Retinal pigment epithelial cell (primary cell): ENCODE data around the gene SYT9.

ENCODE experiments used
- DNase-seq: peaks from one replicate; pipeline ENCODE4 v3.0.0-alpha.2; 2010; ENCODE audit warnings: low read depth
- H3K4me3 ChIP-seq: 2 replicates; pipeline ENCODE4 v1.5.1; 2011; ENCODE audit warnings: mild to moderate bottlenecking, low read length, control low read depth, moderate library complexity
- TF ChIP-seq, protein P1 (sequence below): conservative IDR thresholded peaks from 2 replicates; pipeline ENCODE4 v1.5.1; 2011; ENCODE audit warnings: low read depth, low read length, control low read depth, inconsistent platforms

SYT9 gene

DNA sequence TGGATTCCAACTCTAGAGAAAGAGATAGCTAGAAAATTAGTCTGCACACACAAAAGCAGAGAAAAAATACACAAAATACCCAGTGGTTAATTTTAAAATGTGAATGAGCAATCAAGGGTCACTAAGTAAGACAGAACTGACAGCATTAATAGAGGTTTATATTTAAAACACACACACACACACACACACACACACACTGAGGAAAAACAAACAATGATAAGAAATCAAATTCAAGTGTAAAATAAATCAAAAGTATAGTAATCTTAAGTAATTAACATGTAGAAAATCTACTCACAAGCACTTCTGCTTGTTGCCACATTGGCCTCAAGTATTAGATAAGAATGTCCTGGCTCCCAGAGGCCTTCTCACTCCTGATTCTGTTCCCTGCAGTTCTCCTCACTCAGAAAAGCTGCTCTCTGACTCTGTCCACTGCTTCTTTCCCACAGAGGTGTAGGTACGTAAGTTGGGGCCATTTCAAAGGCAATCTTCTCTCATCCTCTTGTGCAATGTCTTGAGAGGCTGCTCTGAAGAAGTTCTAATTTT, 200.3 kb downstream of the SYT9 start:
- no peak for DNase-seq
- no peak overlapping the region for H3K4me3 ChIP-seq
- TF ChIP-seq, protein P1, sequence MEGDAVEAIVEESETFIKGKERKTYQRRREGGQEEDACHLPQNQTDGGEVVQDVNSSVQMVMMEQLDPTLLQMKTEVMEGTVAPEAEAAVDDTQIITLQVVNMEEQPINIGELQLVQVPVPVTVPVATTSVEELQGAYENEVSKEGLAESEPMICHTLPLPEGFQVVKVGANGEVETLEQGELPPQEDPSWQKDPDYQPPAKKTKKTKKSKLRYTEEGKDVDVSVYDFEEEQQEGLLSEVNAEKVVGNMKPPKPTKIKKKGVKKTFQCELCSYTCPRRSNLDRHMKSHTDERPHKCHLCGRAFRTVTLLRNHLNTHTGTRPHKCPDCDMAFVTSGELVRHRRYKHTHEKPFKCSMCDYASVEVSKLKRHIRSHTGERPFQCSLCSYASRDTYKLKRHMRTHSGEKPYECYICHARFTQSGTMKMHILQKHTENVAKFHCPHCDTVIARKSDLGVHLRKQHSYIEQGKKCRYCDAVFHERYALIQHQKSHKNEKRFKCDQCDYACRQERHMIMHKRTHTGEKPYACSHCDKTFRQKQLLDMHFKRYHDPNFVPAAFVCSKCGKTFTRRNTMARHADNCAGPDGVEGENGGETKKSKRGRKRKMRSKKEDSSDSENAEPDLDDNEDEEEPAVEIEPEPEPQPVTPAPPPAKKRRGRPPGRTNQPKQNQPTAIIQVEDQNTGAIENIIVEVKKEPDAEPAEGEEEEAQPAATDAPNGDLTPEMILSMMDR = no peak

DNA sequence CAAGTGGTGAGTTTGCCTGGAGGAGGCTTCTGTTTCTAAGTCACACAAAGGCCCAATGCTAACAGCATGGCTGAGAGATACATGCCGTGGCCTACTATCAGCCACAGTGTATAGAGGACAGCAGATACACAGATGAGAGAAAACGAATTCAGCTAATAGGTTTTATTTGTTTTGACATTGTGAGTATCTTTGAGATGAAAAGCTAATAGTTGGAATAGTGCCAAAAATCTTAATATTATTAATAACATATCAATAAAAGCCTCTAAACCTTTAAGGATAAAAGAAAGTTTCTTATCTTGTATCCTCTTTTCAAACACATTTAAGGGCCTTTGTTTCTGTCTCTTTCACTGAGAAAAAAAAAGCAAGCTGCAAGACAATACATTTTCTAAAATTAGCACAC, 203.2 kb downstream of the SYT9 start:
- no peak overlapping the region for H3K4me3 ChIP-seq
- DNase-seq = no peak
- TF ChIP-seq, protein P1 = no peak

DNA sequence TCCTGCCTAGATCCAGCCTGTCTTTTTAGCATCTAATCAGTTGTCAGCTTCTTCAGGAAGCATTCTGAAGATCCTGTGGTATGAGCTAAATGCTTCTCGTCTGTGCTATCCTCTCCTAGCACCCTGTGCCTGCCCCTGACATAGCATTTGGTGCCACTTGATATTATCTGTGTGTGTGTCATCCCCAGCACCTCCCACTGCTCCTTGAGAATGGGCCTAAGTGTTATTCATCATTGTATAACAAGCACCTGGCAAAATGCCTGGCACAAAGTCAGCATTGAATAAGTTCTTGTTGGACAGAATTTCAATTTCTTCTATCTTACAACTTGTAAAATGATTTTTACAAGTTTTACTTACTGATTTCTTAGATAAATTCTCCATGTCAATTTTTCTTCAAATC, 205.5 kb downstream of the SYT9 start:
- no peak for DNase-seq
- TF ChIP-seq, protein P1 = no peak
- H3K4me3 ChIP-seq = no peak overlapping the region

DNA sequence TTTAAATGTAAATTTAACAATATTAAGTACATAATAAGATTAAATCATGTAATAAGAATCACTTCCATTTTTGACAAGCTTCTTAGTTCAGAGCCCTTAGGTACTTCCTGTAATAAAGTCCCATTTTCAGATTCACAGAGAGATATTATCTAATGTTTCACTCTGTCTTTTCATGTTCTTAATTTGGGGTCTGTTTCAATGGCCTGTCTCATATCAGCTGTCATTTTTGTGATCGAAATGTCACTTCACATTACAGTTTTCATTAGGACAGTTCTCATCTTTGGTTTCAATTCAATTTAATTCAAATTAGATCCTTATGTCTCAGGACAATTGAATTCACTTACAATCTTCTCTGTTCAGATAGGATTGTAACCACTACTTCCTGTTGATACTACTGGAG, 211.0 kb downstream of the SYT9 start:
- TF ChIP-seq, protein P1 = no peak
- no peak for DNase-seq
- H3K4me3 ChIP-seq = no peak overlapping the region

DNA sequence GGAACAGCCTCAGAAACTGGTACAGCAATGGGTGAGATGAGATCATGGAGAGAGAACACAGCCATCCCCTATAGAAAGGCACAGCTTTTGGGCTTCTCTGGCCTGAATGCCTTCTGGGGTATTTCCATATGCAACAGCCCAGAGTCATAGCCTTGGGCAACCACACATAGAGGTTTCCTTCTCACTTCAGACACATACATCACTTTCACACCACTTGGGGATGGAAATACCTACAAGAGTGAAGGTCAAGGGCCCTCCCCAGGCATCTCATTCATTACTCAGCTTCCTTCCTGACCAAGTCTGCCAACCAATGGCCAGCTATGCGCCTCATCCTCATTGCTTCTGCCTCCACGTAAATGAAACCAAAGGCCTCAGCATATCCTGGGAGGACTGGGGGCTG, 215.9 kb downstream of the SYT9 start:
- DNase-seq = no peak
- TF ChIP-seq, protein P1 = no peak
- H3K4me3 ChIP-seq = no peak overlapping the region

DNA sequence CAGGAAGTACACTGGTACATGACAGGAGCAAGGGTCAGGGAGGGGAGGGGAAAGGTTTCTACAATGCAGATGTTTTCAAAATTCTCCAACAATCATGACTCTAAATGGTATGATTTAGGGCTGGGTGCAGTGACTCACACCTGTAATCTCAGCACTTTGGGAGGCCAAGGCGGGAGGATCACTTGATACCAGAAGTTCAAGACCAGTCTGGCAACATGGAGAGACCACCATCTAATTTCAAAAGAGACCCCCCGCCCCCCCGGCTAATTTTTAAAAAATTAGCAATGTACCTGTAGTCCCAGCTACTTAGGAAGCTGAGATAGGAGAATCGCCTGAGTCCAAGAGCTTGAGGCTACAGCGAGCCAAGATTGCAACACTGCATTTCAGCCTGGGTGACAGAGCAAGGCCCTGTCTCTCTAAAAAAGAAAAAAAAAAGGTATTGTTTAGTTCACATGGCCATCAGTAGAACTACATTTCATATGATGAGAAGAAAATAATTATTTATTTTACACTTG, 217.7 kb downstream of the SYT9 start:
- TF ChIP-seq, protein P1 = no peak
- no peak for DNase-seq
- no peak overlapping the region for H3K4me3 ChIP-seq

DNA sequence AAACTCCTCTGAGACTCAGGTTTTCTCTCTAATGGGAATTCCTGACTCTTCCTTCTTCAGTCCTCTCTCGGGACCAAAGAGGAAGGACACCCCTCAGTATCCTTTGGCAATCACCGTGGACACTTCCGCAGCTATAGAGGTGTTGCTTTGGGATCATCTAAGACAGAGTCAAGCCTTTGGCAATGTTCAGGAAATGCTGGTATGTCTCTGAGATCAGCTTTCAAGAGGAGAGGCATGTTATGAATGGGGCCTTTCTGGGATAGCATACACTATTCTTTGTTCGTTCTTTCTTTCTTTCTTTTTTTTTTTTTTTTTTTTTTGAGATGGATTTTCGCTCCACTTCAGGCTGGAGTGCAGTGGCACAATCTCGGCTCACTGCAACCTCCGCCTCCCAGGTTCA, 219.4 kb downstream of the SYT9 start:
- TF ChIP-seq, protein P1 = no peak
- H3K4me3 ChIP-seq = no peak overlapping the region
- DNase-seq = no peak
